ENCODE results near the gene JPT2. TPM values are rescaled to one million over a fixed set of nuclear protein-coding genes. Genes with fewer than 3 reads are reported as not detected.

JPT2 gene
- polyA plus RNA-seq, 3 donors: 5.4 to 7.5 (median 5.8) TPM

DNA sequence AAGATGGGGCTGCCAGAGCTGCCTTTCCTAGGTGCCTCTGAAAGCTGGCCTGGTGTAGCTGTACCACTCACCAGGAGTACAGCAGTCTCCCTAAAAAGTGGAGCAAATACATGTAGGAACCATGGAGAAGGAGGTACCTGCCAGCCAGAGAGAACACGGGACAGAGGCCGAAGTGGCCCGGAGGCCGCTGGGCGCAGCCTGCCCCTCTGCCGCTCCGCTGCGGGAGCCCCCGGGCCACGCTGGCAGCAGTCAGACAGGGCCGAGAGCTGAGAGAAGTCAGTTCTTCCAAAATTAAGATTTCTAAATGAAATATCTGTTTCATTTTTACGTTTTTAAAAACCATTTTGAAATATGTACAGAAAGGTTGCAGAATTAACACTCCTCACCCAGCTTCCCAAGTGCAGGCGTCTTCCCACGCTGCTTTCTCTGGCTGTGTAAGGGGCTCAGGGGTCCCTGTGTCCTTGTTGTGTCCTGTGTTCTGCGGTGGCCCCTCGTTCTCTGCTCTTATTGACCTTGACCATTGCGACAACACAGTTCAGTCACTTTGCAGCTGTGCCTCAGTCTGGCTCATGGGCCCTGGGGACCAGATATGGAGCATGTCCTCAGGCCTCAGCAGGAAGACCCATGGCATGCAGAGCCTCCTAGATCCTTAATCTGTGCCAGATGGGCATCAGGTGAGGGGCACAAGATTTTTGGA is 32.9 kb downstream of the JPT2 start:
- no peak overlapping the region for H3K9ac ChIP-seq (ENCODE audit: insufficient read depth, low read length, poor library complexity, severe bottlenecking)
- Mint-ChIP-seq H3K4me3 (no peak overlapping the region), H3K27ac (peak overlapping the region in 2 of 7 donors; percentile 15 to 54), H3K4me1 (peaks cover 55% of the 10 kb centered on the region), H3K27me3 (ENCODE audit: low read depth in 3 of 3) (no peaks in the 10 kb centered on the region), H3K36me3 (peaks cover 16 to 57% of the 10 kb centered on the region in 2 donors), H3K9me3 (peaks cover 0 to 2% (median 0%) of the 10 kb centered on the region in 7 donors)
- peaks cover 0 to 37% of the 10 kb centered on the region in 2 donors for H3K36me3 ChIP-seq (replicated peaks in 1 of 2; ENCODE audit: control insufficient read depth in 1 of 2, insufficient read depth in 2 of 2, low read length in 2 of 2)
- H3K79me2 ChIP-seq (ENCODE audit: insufficient read depth, low read length): peaks cover 97% of the 10 kb centered on the region
- H2AFZ ChIP-seq (ENCODE audit: insufficient read depth, low read depth, low read length, poor library complexity, severe bottlenecking): no peak overlapping the region
- no peak overlapping the region for H3K4me3 ChIP-seq (replicated peaks in 1 of 3; ENCODE audit: low read depth in 2 of 3, low read length in 3 of 3)
- intact Hi-C loops (cut with micrococcal nuclease): no loop called here
- no peaks in the 10 kb centered on the region for H3K27me3 ChIP-seq (ENCODE audit: control insufficient read depth in 2 of 2, insufficient read depth in 2 of 2, low read length in 2 of 2)
- H3K4me1 ChIP-seq (ENCODE audit: control insufficient read depth in 1 of 2, insufficient read depth in 2 of 2, low read length in 2 of 2): peaks cover 29 to 34% of the 10 kb centered on the region in 2 donors
- peak overlapping the region in 1 of 2 donors; percentile 31 for H3K27ac ChIP-seq (ENCODE audit: low read depth in 1 of 2, low read length in 2 of 2)
- no peak overlapping the region for H3K4me2 ChIP-seq (replicated peaks; ENCODE audit: extremely low read depth, low read length, poor library complexity, severe bottlenecking)
- H4K20me1 ChIP-seq (ENCODE audit: insufficient read depth, low read length): peaks cover 93% of the 10 kb centered on the region
- no peak for DNase-seq
- WGBS (ENCODE audit: insufficient coverage): 93% methylated on average over 10 of the region's 17 CpGs
- no peaks in the 10 kb centered on the region for H3K9me3 ChIP-seq (replicated peaks in 1 of 2; ENCODE audit: control insufficient read depth in 1 of 2, insufficient read depth in 1 of 2, low read length in 2 of 2)
- TF ChIP-seq, protein P1, sequence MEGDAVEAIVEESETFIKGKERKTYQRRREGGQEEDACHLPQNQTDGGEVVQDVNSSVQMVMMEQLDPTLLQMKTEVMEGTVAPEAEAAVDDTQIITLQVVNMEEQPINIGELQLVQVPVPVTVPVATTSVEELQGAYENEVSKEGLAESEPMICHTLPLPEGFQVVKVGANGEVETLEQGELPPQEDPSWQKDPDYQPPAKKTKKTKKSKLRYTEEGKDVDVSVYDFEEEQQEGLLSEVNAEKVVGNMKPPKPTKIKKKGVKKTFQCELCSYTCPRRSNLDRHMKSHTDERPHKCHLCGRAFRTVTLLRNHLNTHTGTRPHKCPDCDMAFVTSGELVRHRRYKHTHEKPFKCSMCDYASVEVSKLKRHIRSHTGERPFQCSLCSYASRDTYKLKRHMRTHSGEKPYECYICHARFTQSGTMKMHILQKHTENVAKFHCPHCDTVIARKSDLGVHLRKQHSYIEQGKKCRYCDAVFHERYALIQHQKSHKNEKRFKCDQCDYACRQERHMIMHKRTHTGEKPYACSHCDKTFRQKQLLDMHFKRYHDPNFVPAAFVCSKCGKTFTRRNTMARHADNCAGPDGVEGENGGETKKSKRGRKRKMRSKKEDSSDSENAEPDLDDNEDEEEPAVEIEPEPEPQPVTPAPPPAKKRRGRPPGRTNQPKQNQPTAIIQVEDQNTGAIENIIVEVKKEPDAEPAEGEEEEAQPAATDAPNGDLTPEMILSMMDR (IDR thresholded peaks at IDR 0.05): no peak

DNA sequence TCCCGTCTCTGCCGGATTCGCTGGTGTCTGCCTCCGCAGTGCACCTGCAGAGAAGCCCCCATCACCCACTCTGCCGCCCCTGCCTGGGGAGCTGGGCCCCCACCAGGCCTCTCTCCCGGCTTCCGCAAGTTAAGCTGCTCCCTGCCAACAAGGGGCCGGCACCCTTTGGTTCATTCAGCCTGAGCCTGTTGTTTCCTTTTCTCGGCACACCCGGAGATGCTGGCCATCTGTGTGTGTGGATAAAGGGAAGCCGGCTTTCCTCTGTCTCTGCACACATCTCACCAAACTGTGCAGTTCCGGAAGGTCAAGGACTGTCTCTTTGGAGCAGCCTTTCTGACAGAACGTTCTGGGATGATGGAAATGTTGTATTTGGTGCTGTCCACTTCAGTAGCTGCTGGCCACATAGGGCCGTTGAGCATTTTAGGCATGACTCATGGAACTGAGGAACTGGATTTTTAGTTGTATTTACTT is 34.7 kb downstream of the JPT2 start:
- Mint-ChIP-seq H3K36me3 (peaks cover 15 to 64% of the 10 kb centered on the region in 2 donors), H3K4me3 (peak overlapping the region; percentile 42 to 60), H3K27ac (peak overlapping the region in 5 of 7 donors; percentile 24 to 78 (median 38)), H3K27me3 (ENCODE audit: low read depth in 3 of 3) (no peaks in the 10 kb centered on the region), H3K4me1 (peaks cover 49% of the 10 kb centered on the region), H3K9me3 (peaks cover 0 to 2% (median 0%) of the 10 kb centered on the region in 7 donors)
- no peaks in the 10 kb centered on the region for H3K27me3 ChIP-seq (ENCODE audit: control insufficient read depth in 2 of 2, insufficient read depth in 2 of 2, low read length in 2 of 2)
- no peaks in the 10 kb centered on the region for H3K9me3 ChIP-seq (replicated peaks in 1 of 2; ENCODE audit: control insufficient read depth in 1 of 2, insufficient read depth in 1 of 2, low read length in 2 of 2)
- peak overlapping the region; percentile 25 to 40 for H3K27ac ChIP-seq (ENCODE audit: low read depth in 1 of 2, low read length in 2 of 2)
- H3K4me1 ChIP-seq (ENCODE audit: control insufficient read depth in 1 of 2, insufficient read depth in 2 of 2, low read length in 2 of 2): peaks cover 18 to 23% of the 10 kb centered on the region in 2 donors
- H2AFZ ChIP-seq (ENCODE audit: insufficient read depth, low read depth, low read length, poor library complexity, severe bottlenecking): no peak overlapping the region
- peaks cover 0 to 41% of the 10 kb centered on the region in 2 donors for H3K36me3 ChIP-seq (replicated peaks in 1 of 2; ENCODE audit: control insufficient read depth in 1 of 2, insufficient read depth in 2 of 2, low read length in 2 of 2)
- peaks cover 99% of the 10 kb centered on the region for H3K79me2 ChIP-seq (ENCODE audit: insufficient read depth, low read length)
- DNase-seq: peak in 2 of 3 donors; percentile 18 to 35
- TF ChIP-seq, protein P1 (IDR thresholded peaks at IDR 0.05): no peak
- H3K4me3 ChIP-seq (replicated peaks in 1 of 3; ENCODE audit: low read depth in 2 of 3, low read length in 3 of 3): peak overlapping the region in 1 of 3 experiments; percentile 16
- H3K4me2 ChIP-seq (replicated peaks; ENCODE audit: extremely low read depth, low read length, poor library complexity, severe bottlenecking): peak overlapping the region; percentile 55
- 50% methylated on average over 10 of the region's 14 CpGs for WGBS (ENCODE audit: insufficient coverage)
- intact Hi-C loops (cut with micrococcal nuclease): no loop called here
- H3K9ac ChIP-seq (ENCODE audit: insufficient read depth, low read length, poor library complexity, severe bottlenecking): peak overlapping the region; percentile 1
- peaks cover 82% of the 10 kb centered on the region for H4K20me1 ChIP-seq (ENCODE audit: insufficient read depth, low read length)
